NCI-H510A treated with DMSO at 0.1 percent for 48 hours (cell line): ENCODE measurements around the gene TBL1XR1.
"Not testable (repeated sequence)": the region's sequence is repeated elsewhere in the genome, so short reads cannot be mapped to it uniquely, and the experiment has no call there.

Experiments used
- DNase-seq: peaks from one replicate; lab custom pipeline; 2025; lab: John Stamatoyannopoulos, UW

Gene TBL1XR1

GRCh38 chr3:177141471-177141870 is 55.8 kb downstream of the TBL1XR1 start:
- no peak for DNase-seq

DNA sequence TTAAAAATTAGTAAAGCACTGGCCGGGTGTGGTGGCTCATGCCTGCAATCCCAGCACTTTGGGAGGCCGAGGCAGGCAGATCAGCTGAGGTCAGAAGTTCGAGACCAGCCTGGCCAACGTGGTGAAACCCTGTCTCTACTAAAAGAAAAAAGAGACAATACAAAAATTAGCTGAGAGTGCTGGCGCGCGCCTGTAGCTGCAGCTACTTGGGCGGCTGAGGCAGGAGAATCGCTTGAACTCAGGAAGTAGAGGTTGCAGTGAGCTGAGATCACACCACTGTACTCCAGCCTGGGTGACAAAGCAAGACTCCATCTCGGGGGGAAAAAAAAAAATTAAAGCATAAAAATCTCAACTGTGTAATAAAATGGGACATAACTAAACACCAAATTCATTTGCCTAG is 58.1 kb downstream of the TBL1XR1 start:
- not testable (repeated sequence) for DNase-seq

DNA sequence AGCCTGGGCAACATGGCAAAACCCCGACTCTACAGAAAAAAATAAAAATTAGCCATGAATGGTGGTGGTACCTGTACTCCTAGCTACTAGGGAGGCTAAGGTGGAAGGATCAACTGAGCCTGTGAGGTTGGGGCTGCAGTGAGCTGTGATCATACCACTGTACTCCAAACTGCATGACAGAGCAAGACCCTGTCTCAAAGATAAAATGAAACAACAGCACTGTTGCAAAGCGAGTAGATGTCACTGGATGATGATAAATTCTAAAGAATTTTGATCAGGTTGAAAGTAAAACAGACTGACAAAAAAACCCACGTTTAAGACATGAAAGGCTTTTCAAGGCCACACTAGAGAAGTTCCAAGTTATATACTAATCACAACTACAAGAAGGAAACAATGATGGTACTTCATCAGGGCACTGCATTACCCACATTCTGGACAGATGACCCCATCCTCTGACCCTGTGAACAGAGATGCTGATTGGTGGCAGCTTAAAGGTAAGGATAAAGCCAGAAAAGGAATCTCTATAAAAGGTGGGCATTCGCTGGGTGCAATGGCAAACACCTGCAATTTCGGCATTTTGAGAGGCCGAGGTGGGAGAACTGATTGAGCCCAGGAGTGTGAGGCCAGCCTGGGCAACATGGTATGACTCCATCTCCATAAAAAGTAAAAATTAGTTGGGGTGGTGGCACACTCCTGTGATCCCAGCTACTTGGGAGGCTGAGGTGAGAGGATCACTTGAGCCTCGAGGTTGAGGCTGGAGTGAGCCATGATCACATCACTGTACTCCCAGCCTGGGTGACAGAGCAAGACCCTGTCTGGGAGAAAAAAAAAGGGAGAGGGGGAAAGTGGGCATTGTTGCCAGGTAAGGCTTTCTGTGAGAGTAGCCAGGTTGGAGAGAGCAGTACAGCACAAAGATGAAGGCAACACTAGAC is 59.2 kb downstream of the TBL1XR1 start:
- no peak for DNase-seq

- no peak for DNase-seq
Observed at GRCh38 chr3:177136741-177137140, 60.5 kb downstream of the TBL1XR1 start.

DNA sequence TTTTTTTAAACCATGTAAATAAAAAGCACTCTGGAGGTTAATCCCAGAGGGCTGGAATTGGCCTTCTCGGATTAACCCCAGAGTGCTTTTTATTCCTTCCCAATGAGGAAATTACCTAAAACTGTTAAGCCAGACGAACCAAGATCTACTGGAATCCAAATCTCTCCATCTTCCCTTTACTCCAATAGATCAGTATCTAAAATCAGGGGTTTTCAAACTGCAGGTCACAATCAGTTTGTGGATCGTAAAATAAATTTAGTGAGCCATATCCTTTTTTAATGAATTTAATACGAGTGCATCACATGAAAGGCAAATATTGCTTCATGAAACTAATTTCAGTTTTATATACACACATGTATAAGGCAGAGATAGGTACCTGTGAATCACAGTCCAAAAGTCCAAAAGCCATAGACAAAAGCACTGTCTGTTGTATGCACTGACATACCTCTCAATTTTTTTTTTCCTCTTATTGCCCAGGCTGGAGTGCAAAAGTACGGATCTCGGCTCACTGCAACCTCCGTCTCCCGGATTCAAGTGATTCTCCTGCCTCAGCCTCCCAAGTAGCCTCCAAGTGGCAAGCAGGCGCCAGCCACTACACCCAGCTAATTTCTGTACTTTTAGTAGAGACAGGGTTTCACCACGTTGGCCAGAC is 61.3 kb downstream of the TBL1XR1 start:
- no peak for DNase-seq

DNA sequence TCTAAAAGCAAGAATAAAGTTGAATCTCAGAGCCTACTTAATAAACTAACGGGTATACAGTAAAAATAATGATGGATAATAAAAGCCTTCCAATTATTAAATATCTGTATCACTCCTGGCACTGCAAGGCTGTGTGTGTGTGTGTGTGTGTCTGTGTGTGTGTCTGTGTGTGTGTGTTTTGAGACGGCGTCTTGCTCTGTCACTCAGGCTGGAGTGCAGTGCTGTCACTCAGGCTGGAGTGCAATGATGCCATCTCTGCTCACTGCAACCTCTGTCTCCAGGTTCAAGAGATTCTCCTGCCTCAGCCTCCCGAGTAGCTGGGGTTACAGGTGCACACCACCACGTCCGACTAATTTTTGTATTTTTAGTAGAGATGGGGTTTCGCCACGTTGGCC is 62.5 kb downstream of the TBL1XR1 start:
- DNase-seq: no peak

GRCh38 chr3:177133860-177134815 is 63.1 kb downstream of the TBL1XR1 start:
- no peak for DNase-seq

- peak; percentile 33 for DNase-seq
Observed at GRCh38 chr3:177131927-177132636, 65.2 kb downstream of the TBL1XR1 start.

DNA sequence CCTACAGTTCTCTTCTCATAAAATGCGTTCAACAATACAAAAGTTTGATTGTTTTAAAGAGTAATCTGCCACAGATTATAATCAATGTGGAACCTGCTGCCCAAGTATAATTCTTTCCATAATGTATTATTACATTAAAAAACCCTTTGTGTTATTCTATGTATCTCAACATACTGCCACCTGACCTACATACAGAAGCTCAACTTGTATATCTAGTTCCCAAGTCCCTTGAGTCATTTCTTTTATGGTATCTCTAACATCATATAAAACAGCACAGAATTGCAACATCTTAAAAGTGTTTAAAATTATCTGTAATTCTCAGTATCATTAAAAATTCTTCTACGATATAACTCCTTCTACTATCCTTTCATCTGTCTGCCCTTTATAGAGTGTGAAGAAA is 70.3 kb downstream of the TBL1XR1 start:
- DNase-seq: no peak

- DNase-seq: no peak
Observed at GRCh38 chr3:177126015-177126773, 71.1 kb downstream of the TBL1XR1 start.

DNA sequence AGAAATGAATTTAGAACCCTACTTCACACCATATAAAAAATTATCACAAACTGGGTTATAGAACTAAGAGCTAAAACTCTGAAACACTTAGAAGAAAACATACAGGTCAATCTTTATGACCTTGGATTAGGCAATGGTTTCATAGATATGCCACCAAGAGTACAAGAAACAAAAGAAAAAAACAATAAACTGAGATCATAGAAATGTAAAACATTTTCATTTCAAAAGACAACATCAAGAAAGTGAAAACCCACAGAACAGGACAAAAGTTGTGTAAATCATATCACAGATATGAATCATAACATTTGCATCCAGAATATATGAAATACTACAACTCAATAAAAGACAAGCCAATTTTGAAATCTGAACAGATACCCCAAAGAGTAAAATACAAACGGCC is 72.4 kb downstream of the TBL1XR1 start:
- no peak for DNase-seq

- DNase-seq: no peak
Observed at GRCh38 chr3:177123822-177124221, 73.5 kb downstream of the TBL1XR1 start.

DNA sequence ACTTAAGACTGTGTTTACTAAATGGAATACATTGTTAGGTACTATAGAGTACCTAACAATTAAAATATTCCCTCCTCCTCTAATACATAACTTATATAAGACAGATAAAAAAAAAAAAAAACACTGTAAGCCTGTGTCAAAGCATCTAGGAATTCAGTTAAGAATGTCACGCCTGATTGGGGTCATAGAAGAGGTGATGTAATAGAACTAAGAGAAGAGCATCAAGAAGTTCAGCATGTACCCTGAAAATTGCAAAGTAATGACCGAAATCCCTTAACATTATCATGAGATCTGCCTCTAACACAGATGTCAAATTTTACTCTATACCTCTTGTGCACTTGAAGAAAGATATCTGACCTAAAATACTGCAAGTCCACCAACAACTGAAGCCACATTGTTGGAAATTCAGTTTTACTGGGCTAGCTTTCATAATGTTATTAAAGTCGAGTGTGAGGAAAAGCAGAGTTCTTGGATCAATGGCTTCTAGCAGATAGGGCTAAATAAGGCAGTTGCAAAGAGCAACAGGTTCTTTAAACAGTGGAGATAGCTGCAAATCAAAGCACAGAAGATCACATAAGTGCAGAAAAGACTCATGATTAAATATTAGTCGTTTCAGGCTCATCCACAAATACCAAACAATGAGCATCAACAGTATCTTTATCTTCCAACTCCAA is 75.0 kb downstream of the TBL1XR1 start:
- DNase-seq: no peak

- no peak for DNase-seq
Observed at GRCh38 chr3:177119829-177120228, 77.5 kb downstream of the TBL1XR1 start.

DNA sequence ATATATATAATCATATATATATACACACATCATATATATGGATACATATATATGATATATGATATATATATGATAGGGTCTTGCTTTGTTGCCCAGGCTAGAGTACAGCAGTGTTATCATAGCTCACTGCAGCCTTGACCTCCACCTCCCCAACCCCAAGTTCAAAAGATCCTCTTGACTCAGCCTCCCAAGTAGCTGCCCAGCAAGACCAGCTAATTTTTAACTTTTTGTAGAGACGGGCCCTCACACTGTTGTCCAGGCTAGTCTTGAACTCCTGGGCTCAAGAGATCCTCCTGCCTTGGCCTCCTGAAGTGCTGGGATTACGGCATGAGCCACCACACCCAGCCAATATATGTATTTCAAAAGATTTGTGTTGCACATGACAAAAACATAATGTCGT is 83.0 kb downstream of the TBL1XR1 start:
- DNase-seq: no peak

DNA sequence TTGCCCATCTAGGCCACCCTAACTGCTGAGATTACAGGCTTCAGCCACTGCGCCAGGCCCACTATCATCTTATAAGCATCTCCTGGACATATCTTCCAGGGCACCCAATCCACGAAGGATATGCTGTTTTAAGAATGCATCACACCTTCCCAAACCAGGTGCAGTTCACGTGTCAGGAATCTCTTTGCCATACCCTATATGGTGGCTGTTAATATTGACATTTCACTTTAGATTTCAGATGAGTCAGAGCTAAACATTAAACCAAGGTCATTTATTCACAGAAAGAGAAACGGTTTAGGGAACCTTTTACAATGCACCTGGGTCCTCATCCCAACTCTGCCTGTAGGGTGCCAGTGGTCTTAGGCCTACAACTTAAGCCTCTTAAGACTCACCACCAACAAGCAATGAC is 85.7 kb downstream of the TBL1XR1 start:
- DNase-seq: peak; percentile 51

- peak; percentile 51 for DNase-seq
Observed at GRCh38 chr3:177110895-177111294, 86.4 kb downstream of the TBL1XR1 start.

DNA sequence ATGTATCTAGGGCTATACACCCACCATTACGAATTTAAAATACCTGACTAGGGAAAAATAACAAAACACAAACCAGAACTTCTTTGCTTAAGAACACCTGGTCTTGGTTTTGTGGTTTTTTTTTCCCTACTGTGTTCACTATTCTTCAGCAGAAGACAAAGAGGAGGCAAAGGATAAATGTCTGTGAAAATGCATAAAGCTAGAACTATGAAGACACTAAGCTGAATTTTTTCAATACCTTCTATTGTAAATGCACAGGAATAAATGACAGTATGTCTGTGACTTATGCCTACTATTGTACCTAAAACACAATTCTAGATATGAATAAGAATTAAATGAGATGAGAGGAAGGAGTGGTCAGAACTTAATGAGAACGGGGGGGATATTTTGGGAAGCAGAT is 86.9 kb downstream of the TBL1XR1 start:
- DNase-seq: no peak

- DNase-seq: peak; percentile 43
Observed at GRCh38 chr3:177109688-177110330, 87.5 kb downstream of the TBL1XR1 start.

- DNase-seq: peak; percentile 43
Observed at GRCh38 chr3:177108648-177109047, 88.6 kb downstream of the TBL1XR1 start.
